H1 (cell line): ENCODE measurements around the gene YBX2. TPM values are rescaled to one million over a fixed set of nuclear protein-coding genes. Genes with fewer than 3 reads are reported as not detected.
A peak's percentile ranks its signal among the peaks of the same experiment; 100 is the strongest.

Source experiments
- CHD7 ChIP-seq: fragments of 300-600 bp; sonication (generic); IDR thresholded peaks from 2 replicates; pipeline ENCODE4 v1.7.1; 2012; ENCODE audit warnings: low read length, moderate library complexity, mild to moderate bottlenecking, inconsistent platforms; ENCODE audit not compliant: insufficient replicate concordance
- CTBP2 ChIP-seq: IDR thresholded peaks from 2 replicates; pipeline ENCODE4 v1.7.0; 2011; ENCODE audit warnings: borderline replicate concordance, mild to moderate bottlenecking, moderate library complexity, mixed read lengths, low read length; ENCODE audit not compliant: insufficient read depth, insufficient read length
- EP300 ChIP-seq, 2 experiments: IDR thresholded peaks; 1 replicate in 1 of 2; 2 replicates in 1 of 2; pipeline ENCODE4 v1.6.1; 2011 to 2012; ENCODE audit warnings: low read depth in 2 of 2, low read length in 2 of 2, mild to moderate bottlenecking in 2 of 2, borderline replicate concordance in 1 of 2, inconsistent platforms in 1 of 2, moderate library complexity in 1 of 2
- MAX ChIP-seq: IDR thresholded peaks from 2 replicates; pipeline ENCODE4 v1.6.1; 2012; ENCODE audit warnings: inconsistent platforms
- SIRT6 ChIP-seq: IDR thresholded peaks from one replicate; pipeline ENCODE4 v1.7.1; 2012; ENCODE audit warnings: low read length, inconsistent platforms
- TAF1 ChIP-seq: IDR thresholded peaks from 2 replicates; pipeline ENCODE4 v1.6.1; 2011; ENCODE audit warnings: mild to moderate bottlenecking, low read depth, low read length
- TEAD4 ChIP-seq: IDR thresholded peaks from 2 replicates; pipeline ENCODE4 v1.6.1; 2012; ENCODE audit warnings: low read depth, low read length, inconsistent platforms, mixed read lengths
- polyA plus RNA-seq, 7 experiments: library from polyadenylated mRNA; depleted of rRNA in 3 of 7; stranded (reverse) in 5 of 7; unstranded in 2 of 7; fragments of >200 nt in 5 of 7; fragments of 200-250 nt in 2 of 7; gene quantifications; 1 replicate in 5 of 7; 2 replicates in 1 of 7; 4 replicates in 1 of 7; pipeline versions ENCODE4 v1.2.1 to v1.2.3, GENCODE V29; 2011 to 2013; ENCODE audit warnings: missing spikeins in 2 of 7, mixed read lengths in 2 of 7
- total RNA-seq: library from RNA; stranded (reverse); fragmentation: NEBNext Ultra II Directional; extraction: Animal tissue kit (Norgen Biotek cat#: 25700); gene quantifications from 2 replicates; pipeline ENCODE4 v1.2.1, GENCODE V29; 2021
- TF ChIP-seq, protein P1 (sequence below): IDR thresholded peaks from 2 replicates; pipeline ENCODE4 v1.6.1; 2012; ENCODE audit warnings: low read length, inconsistent platforms

YBX2 gene
- total and polyA plus RNA-seq, 2 of the 8 experiments (the other 6 are each of a cell fraction or from before 2014, with no cell fraction given), result 19.2 to 30.5 TPM

DNA sequence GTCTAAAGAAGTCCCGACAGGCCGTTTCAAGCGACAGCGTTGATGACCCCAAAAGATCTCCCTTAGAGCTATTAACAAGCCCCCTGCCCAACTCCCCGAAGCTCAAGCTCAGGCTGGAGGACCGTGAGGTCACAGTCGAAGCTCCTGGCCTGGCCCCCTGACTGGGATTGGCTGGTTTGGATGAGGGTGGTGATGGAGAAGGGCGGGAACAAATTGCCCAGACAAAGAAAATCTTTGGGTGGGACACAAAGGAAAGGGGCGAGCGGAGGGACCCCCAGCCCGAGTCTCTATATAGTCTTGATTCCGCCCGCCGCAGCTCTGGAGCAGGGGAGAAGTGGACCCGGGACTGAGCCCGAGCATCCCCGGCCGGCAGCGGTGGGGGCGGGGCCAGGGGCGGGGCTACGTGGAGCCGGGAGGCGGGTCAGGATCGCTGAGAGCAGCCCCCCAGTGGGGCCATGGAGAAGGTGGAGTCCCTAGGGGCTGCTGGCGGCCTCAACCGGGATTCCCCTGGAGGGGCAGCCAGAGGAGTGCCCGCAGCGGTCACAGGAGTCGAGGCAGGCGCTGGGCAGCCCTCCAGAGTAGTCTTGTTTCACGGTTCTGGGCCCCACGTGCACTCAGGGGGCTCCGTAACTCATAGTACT lies 35.7 kb upstream of the YBX2 start (continued):
- TF ChIP-seq CHD7, result no peak
- no peak for TF ChIP-seq MAX
- no peak for TF ChIP-seq TEAD4
- no peak for TF ChIP-seq EP300 (IDR thresholded peaks at IDR 0.05; ENCODE audit: borderline replicate concordance in 1 of 2, low read depth in 2 of 2, low read length in 2 of 2)
- no peak for TF ChIP-seq CTBP2
- TF ChIP-seq SIRT6, result no peak
- peak; percentile 51; the same call in 1 of the 2 replicates for TF ChIP-seq TAF1
- TF ChIP-seq, protein P1, sequence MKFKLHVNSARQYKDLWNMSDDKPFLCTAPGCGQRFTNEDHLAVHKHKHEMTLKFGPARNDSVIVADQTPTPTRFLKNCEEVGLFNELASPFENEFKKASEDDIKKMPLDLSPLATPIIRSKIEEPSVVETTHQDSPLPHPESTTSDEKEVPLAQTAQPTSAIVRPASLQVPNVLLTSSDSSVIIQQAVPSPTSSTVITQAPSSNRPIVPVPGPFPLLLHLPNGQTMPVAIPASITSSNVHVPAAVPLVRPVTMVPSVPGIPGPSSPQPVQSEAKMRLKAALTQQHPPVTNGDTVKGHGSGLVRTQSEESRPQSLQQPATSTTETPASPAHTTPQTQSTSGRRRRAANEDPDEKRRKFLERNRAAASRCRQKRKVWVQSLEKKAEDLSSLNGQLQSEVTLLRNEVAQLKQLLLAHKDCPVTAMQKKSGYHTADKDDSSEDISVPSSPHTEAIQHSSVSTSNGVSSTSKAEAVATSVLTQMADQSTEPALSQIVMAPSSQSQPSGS, result no peak
